MM.1S (cell line): Measurements from ENCODE around the gene POU2AF3.
"Not testable (repeated sequence)": the region's sequence is repeated elsewhere in the genome, so short reads cannot be mapped to it uniquely, and the experiment has no call there.

Experiments used
- DNase-seq: peaks from one replicate; pipeline ENCODE4 v3.0.0-alpha.2; 2015
- H2AFZ ChIP-seq: fragments of 300-600 bp; sonication (generic); 2 replicates; pipeline ENCODE4 v1.6.0; 2016; ENCODE audit warnings: antibody characterized with exemption, low read length
- H3F3A ChIP-seq: fragments of 300-600 bp; sonication (generic); 2 replicates; pipeline ENCODE4 v1.6.1; 2016; ENCODE audit warnings: mild to moderate bottlenecking, antibody characterized with exemption, low read length, moderate library complexity, mixed read lengths; ENCODE audit not compliant: insufficient read depth
- H3K27ac ChIP-seq: fragments of 300-600 bp; sonication (generic); 2 replicates; pipeline ENCODE4 v1.5.1; 2016; ENCODE audit warnings: mild to moderate bottlenecking, low read length
- H3K27me3 ChIP-seq: fragments of 300-600 bp; sonication (generic); replicated peaks from 2 replicates; pipeline ENCODE4 v1.6.0; 2016; ENCODE audit warnings: low read length; ENCODE audit not compliant: insufficient read depth
- H3K36me3 ChIP-seq: fragments of 300-600 bp; sonication (generic); replicated peaks from 2 replicates; pipeline ENCODE4 v1.6.1; 2016; ENCODE audit warnings: mild to moderate bottlenecking, low read length, mixed read lengths; ENCODE audit not compliant: insufficient read depth
- H3K4me1 ChIP-seq: fragments of 300-600 bp; sonication (generic); 2 replicates; pipeline ENCODE4 v1.6.1; 2016; ENCODE audit warnings: low read length, mixed read lengths
- H3K4me2 ChIP-seq: fragments of 300-600 bp; sonication (generic); 2 replicates; pipeline ENCODE4 v1.6.0; 2016; ENCODE audit warnings: low read depth, low read length
- H3K4me3 ChIP-seq: fragments of 300-600 bp; sonication (generic); 2 replicates; pipeline ENCODE4 v1.5.1; 2016; ENCODE audit warnings: low read length, mixed read lengths
- H3K79me2 ChIP-seq: fragments of 300-600 bp; sonication (generic); 2 replicates; pipeline ENCODE4 v1.6.1; 2016; ENCODE audit warnings: mixed run types, low read length, mixed read lengths
- H3K9ac ChIP-seq: fragments of 300-600 bp; sonication (generic); 2 replicates; pipeline ENCODE4 v1.6.1; 2016; ENCODE audit warnings: low read length, mixed read lengths
- H3K9me2 ChIP-seq: fragments of 300-600 bp; sonication (generic); replicated peaks from 2 replicates; pipeline ENCODE4 v1.6.1; 2016; ENCODE audit warnings: mild to moderate bottlenecking, low read length, mixed read lengths; ENCODE audit not compliant: insufficient read depth
- H3K9me3 ChIP-seq: fragments of 300-600 bp; sonication (generic); replicated peaks from 2 replicates; pipeline ENCODE4 v1.6.1; 2016; ENCODE audit warnings: mild to moderate bottlenecking, low read length, mixed read lengths; ENCODE audit not compliant: insufficient read depth
- H4K20me1 ChIP-seq: fragments of 300-600 bp; sonication (generic); 2 replicates; pipeline ENCODE4 v1.6.1; 2016; ENCODE audit warnings: mild to moderate bottlenecking, low read length, moderate library complexity, mixed read lengths; ENCODE audit not compliant: insufficient read depth
- EZH2 ChIP-seq: fragments of 300-600 bp; sonication (generic); optimal IDR thresholded peaks from 2 replicates; pipeline ENCODE3; 2017; ENCODE audit warnings: low read depth, mild to moderate bottlenecking, antibody characterized with exemption, low read length, mixed read lengths
- EZH2phosphoT487 ChIP-seq: fragments of 300-600 bp; sonication (generic); IDR thresholded peaks from 2 replicates; pipeline ENCODE4 v1.6.1; 2018; ENCODE audit warnings: antibody characterized with exemption, low read length
- TF ChIP-seq, protein P1 (sequence below): fragments of 300-600 bp; sonication (generic); IDR thresholded peaks from 2 replicates; pipeline ENCODE4 v1.5.1; 2016; ENCODE audit warnings: antibody characterized with exemption, low read length, mixed read lengths

The POU2AF3 gene

GRCh38 chr11:111312076-111312475 lies 13.7 kb downstream of the POU2AF3 start:
- H3K27ac ChIP-seq: no peak overlapping the region
- no peaks in the 10 kb centered on the region for H3K4me1 ChIP-seq
- H3K36me3 ChIP-seq: no peaks in the 10 kb centered on the region
- no peaks in the 10 kb centered on the region for H3K79me2 ChIP-seq
- no peak overlapping the region for H2AFZ ChIP-seq
- no peak overlapping the region for H3K9ac ChIP-seq
- no peaks in the 10 kb centered on the region for H3F3A ChIP-seq
- no peak overlapping the region for H3K4me2 ChIP-seq
- no peaks in the 10 kb centered on the region for H3K9me2 ChIP-seq
- H4K20me1 ChIP-seq: no peaks in the 10 kb centered on the region
- H3K4me3 ChIP-seq: no peak overlapping the region
- TF ChIP-seq EZH2phosphoT487 (no peak), EZH2 (no peak)
- no peak for DNase-seq
- no peaks in the 10 kb centered on the region for H3K27me3 ChIP-seq
- no peaks in the 10 kb centered on the region for H3K9me3 ChIP-seq

- no peaks in the 10 kb centered on the region for H3F3A ChIP-seq
- H3K9me3 ChIP-seq: no peaks in the 10 kb centered on the region
- H3K4me3 ChIP-seq: no peak overlapping the region
- H3K4me1 ChIP-seq: no peaks in the 10 kb centered on the region
- no peaks in the 10 kb centered on the region for H3K27me3 ChIP-seq
- H3K36me3 ChIP-seq: no peaks in the 10 kb centered on the region
- no peaks in the 10 kb centered on the region for H3K79me2 ChIP-seq
- no peaks in the 10 kb centered on the region for H4K20me1 ChIP-seq
- no peak overlapping the region for H3K4me2 ChIP-seq
- no peaks in the 10 kb centered on the region for H3K9me2 ChIP-seq
- no peak overlapping the region for H3K9ac ChIP-seq
- no peak for DNase-seq
- TF ChIP-seq EZH2phosphoT487 (no peak), EZH2 (no peak)
- TF ChIP-seq, protein P1, sequence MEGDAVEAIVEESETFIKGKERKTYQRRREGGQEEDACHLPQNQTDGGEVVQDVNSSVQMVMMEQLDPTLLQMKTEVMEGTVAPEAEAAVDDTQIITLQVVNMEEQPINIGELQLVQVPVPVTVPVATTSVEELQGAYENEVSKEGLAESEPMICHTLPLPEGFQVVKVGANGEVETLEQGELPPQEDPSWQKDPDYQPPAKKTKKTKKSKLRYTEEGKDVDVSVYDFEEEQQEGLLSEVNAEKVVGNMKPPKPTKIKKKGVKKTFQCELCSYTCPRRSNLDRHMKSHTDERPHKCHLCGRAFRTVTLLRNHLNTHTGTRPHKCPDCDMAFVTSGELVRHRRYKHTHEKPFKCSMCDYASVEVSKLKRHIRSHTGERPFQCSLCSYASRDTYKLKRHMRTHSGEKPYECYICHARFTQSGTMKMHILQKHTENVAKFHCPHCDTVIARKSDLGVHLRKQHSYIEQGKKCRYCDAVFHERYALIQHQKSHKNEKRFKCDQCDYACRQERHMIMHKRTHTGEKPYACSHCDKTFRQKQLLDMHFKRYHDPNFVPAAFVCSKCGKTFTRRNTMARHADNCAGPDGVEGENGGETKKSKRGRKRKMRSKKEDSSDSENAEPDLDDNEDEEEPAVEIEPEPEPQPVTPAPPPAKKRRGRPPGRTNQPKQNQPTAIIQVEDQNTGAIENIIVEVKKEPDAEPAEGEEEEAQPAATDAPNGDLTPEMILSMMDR: no peak
- no peak overlapping the region for H3K27ac ChIP-seq
- no peak overlapping the region for H2AFZ ChIP-seq
Measured at GRCh38 chr11:111319296-111319695, 20.9 kb downstream of the POU2AF3 start.

- H3K4me1 ChIP-seq, H3K27ac ChIP-seq, H4K20me1 ChIP-seq, H3K9me3 ChIP-seq, H3K36me3 ChIP-seq, H3K79me2 ChIP-seq, H3K9me2 ChIP-seq, H3K27me3 ChIP-seq, H3K4me2 ChIP-seq, H2AFZ ChIP-seq, DNase-seq, H3K4me3 ChIP-seq, H3K9ac ChIP-seq, H3F3A ChIP-seq: not testable (repeated sequence)
Measured at GRCh38 chr11:111320199-111320598, 21.9 kb downstream of the POU2AF3 start.

DNA sequence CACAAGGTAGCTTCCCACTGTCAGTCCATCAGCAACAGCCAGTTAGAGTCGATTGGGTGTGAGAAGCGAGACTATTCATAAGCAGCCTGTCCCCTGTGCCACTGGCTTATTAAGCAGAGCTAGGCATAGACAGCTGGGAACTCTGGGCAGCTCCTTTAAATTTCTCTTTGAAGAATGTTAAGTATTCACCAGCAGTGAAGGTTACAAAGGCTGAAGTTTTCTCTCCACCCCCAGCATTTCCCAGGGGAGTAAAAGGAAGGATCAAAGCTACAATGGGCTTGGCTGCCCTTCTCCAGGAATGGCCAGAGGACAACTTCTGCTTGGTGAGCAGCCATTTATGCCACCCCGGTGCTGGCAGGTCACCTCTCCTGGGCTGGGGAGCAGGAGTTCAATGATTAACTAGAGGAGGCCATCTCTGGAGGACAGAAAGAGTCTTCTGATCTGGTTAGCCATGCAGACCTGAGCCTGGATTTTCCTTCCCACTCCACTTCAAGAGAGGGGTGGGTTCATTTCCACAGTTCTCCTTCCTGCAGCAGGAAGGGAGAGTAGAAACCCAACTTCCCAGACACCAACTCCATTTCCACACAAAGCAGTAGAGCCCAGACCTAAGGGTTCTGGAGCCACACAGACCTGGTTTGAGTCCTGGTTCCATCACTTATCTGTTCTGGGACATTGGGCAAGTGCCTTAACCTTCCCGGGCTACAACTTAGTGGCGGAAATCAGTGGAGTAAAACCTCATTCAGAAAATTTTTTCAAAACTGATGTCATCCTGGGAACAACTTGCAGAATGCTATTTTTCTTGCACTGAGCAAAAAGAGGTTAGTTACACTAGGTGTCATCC lies 22.6 kb downstream of the POU2AF3 start:
- no peak for TF ChIP-seq EZH2phosphoT487
- TF ChIP-seq, protein P1: no peak
- TF ChIP-seq EZH2: no peak
- no peak overlapping the region for H3K4me2 ChIP-seq

More for the DNA sequence above, 22.6 kb downstream of the POU2AF3 start:
- no peak overlapping the region for H3K27ac ChIP-seq
- H2AFZ ChIP-seq: no peak overlapping the region
- H3K9me3 ChIP-seq: no peaks in the 10 kb centered on the region
- DNase-seq: no peak
- no peaks in the 10 kb centered on the region for H3K36me3 ChIP-seq
- H3K27me3 ChIP-seq: no peaks in the 10 kb centered on the region
- no peak overlapping the region for H3K9ac ChIP-seq
- no peaks in the 10 kb centered on the region for H3K4me1 ChIP-seq
- no peaks in the 10 kb centered on the region for H4K20me1 ChIP-seq
- H3K4me3 ChIP-seq: no peak overlapping the region
- no peaks in the 10 kb centered on the region for H3K79me2 ChIP-seq
- no peaks in the 10 kb centered on the region for H3K9me2 ChIP-seq
- no peaks in the 10 kb centered on the region for H3F3A ChIP-seq
